Measurements from ENCODE around the gene SLC25A30.
A peak's percentile ranks its signal among the peaks of the same experiment; 100 is the strongest.
"Not testable (repeated sequence)": the region's sequence is repeated elsewhere in the genome, so short reads cannot be mapped to it uniquely, and the experiment has no call there.

Gene SLC25A30

DNA sequence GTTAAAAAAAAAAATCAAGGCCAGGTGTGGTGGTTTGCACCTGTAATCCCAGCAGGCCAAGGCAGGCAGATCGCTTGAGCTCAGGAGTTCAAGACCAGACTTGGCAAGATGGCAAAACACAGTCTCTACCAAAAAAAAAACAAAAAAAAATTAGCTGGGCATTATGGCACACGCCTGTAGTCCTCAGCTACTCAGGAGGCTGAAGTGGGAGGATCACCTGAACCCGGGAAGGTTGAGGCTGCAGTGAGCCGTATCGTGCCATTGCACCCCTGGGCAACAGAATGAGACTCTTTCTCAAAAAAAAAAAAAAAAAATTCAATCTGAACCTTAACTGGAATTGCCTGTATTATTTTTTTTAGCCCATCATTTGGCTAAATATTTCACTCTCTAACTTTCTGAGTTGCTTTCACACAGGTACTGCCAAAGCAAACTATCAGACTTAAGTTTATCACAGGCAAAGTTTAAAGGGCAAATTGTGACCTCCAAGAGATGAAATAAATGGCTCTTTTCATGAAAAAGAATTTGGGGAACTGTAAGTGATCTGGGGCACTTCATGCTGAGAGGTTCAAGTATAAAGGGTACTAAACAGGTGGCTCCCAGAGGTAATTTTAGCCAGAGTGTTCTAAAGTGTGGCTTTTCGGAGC, 14.7 kb upstream of the SLC25A30 start:
- H3K9ac ChIP-seq (ENCODE audit: low read depth in 1 of 2, low read length in 2 of 2), result no peak overlapping the region
- no peaks in the 10 kb centered on the region for H3K36me3 ChIP-seq (ENCODE audit: control insufficient read depth in 2 of 2, insufficient read depth in 2 of 2, low read length in 2 of 2)
- peaks cover 9% of the 10 kb centered on the region in 2 donors for H3K4me1 ChIP-seq (ENCODE audit: control insufficient read depth in 2 of 2, insufficient read depth in 2 of 2, low read length in 2 of 2)
- no peaks in the 10 kb centered on the region for H3K27me3 ChIP-seq (ENCODE audit: control insufficient read depth in 2 of 2, insufficient read depth in 2 of 2, low read length in 2 of 2)
- H3K27ac ChIP-seq (ENCODE audit: low read depth in 2 of 2, low read length in 2 of 2), result peak overlapping the region; percentile 23 to 29
- H3K4me3 ChIP-seq (ENCODE audit: low read length in 2 of 2), result no peak overlapping the region
- no peaks in the 10 kb centered on the region for H3K9me3 ChIP-seq (ENCODE audit: control insufficient read depth in 2 of 2, low read length in 2 of 2)

DNA sequence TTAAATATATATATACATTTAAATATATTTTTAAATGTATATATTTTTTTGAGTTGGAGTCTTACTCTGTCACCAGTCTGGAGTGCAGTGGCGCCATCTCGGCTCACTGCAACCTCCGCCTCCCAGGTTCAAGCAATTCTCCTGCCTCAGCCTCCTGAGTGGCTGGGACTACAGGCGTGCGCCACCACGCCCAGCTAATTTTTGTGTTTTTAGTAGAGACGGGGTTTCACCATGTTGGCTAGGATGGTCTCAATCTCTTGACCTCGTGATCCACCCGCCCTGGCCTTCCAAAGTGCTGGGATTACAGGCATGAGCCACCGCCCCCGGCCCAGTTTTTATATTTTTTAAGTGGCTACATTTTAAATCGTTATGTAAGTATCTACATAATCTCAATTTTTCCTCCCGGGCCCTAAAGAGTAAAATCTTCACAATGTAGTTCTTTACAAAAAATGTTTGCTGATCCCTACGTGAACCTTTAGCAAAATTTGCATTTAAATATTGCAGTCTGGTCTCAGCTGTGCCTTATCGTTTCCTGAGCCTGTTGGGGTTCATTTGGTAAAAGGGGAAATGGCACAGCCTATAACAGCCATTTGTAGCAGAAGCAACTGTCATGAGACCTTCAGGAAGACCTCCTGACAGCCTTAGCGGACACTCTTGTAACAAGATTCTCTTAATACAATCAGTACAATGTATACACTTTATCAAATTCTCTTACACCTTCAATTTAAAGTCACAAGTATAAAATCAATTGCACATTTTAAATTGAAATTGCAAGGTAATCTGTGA, 8.1 kb upstream of the SLC25A30 start:
- not testable (repeated sequence) for H3K27ac ChIP-seq (ENCODE audit: low read depth in 2 of 2, low read length in 2 of 2); H3K9ac ChIP-seq (ENCODE audit: low read depth in 1 of 2, low read length in 2 of 2); H3K27me3 ChIP-seq (ENCODE audit: control insufficient read depth in 2 of 2, insufficient read depth in 2 of 2, low read length in 2 of 2); H3K36me3 ChIP-seq (ENCODE audit: control insufficient read depth in 2 of 2, insufficient read depth in 2 of 2, low read length in 2 of 2); H3K4me3 ChIP-seq (ENCODE audit: low read length in 2 of 2); H3K4me1 ChIP-seq (ENCODE audit: control insufficient read depth in 2 of 2, insufficient read depth in 2 of 2, low read length in 2 of 2); H3K9me3 ChIP-seq (ENCODE audit: control insufficient read depth in 2 of 2, low read length in 2 of 2)

DNA sequence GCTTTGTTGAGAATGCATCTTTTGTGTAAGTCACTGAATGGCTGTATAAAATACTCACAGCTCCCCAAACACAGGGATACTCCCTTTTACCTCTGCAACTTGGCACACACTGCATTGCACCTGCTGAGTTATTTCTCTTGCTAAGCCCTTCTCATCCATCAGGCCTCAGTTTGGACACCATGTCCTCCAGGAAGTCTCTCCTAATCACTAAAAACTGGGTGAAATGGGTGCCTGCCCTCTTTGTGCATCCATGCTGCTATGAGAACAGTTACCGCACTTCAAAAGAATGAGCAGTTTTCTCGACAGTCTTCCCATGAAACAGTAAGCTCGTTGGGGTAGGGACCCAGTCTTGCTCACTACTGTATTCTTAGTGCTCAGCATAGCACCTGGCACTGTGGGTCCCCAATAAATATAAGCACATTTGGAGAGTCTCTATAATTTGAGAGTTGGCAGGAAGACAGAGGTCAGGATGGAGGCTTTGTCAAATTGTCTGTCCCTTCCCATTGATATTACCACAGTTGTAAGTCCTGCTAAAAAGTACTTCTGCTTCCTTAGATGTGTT, 4.6 kb upstream of the SLC25A30 start:
- Histone ChIP-seq H3K36me3 (ENCODE audit: control insufficient read depth in 2 of 2, insufficient read depth in 2 of 2, low read length in 2 of 2) (no peaks in the 10 kb centered on the region), H3K4me1 (ENCODE audit: control insufficient read depth in 2 of 2, insufficient read depth in 2 of 2, low read length in 2 of 2) (peaks cover 4 to 7% of the 10 kb centered on the region in 2 donors), H3K4me3 (ENCODE audit: low read length in 2 of 2) (no peak overlapping the region), H3K27ac (ENCODE audit: low read depth in 2 of 2, low read length in 2 of 2) (peak overlapping the region in 1 of 2 donors; percentile 32), H3K9me3 (ENCODE audit: control insufficient read depth in 2 of 2, low read length in 2 of 2) (no peaks in the 10 kb centered on the region), H3K9ac (ENCODE audit: low read depth in 1 of 2, low read length in 2 of 2) (peak overlapping the region in 1 of 2 donors; percentile 5), H3K27me3 (ENCODE audit: control insufficient read depth in 2 of 2, insufficient read depth in 2 of 2, low read length in 2 of 2) (no peaks in the 10 kb centered on the region)

DNA sequence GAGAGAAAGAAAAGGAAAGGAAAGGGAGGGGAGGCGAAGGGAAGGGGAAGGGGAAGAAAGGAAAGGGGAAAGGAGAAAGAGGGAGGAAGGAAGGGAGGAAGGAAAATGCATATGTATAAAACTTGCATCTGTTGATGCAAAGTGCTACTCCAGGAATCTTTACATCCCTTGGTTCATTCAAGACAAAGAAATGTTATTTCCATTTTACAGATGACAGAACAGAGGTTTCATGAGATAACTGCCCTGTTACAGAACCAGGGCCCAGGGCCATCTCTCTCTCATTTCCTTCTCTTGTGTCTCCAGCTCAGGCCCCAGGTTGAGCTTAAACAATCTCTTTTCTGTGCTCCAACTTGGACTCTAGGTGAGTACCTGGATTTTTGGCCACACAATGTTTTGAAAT, 1.8 kb upstream of the SLC25A30 start:
- Histone ChIP-seq H3K36me3 (ENCODE audit: control insufficient read depth in 2 of 2, insufficient read depth in 2 of 2, low read length in 2 of 2) (no peaks in the 10 kb centered on the region), H3K27me3 (ENCODE audit: control insufficient read depth in 2 of 2, insufficient read depth in 2 of 2, low read length in 2 of 2) (no peaks in the 10 kb centered on the region), H3K27ac (ENCODE audit: low read depth in 2 of 2, low read length in 2 of 2) (no peak overlapping the region), H3K4me3 (ENCODE audit: low read length in 2 of 2) (no peak overlapping the region), H3K4me1 (ENCODE audit: control insufficient read depth in 2 of 2, insufficient read depth in 2 of 2, low read length in 2 of 2) (peaks cover 12 to 18% of the 10 kb centered on the region in 2 donors), H3K9me3 (ENCODE audit: control insufficient read depth in 2 of 2, low read length in 2 of 2) (no peaks in the 10 kb centered on the region), H3K9ac (ENCODE audit: low read depth in 1 of 2, low read length in 2 of 2) (no peak overlapping the region)

DNA sequence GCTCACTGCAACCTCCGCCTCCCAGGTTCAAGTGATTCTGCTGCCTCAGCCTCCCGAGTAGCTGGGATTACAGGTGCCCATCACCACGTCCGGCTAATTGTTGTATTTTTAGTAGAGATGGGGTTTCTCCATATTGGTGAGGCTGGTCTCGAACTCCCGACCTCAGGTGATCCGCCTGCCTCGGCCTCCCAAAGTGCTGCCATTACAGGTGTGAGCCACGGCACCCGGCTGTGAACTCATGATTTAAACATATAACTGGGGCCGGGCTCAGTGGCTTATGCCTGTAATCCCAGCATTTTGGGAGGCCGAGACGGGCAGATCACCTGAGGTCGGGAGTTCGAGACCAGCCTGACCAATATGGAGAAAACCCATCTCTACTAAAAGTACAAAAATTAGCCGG, 1.2 kb upstream of the SLC25A30 start:
- not testable (repeated sequence) for H3K9ac ChIP-seq (ENCODE audit: low read depth in 1 of 2, low read length in 2 of 2); H3K27me3 ChIP-seq (ENCODE audit: control insufficient read depth in 2 of 2, insufficient read depth in 2 of 2, low read length in 2 of 2); H3K4me3 ChIP-seq (ENCODE audit: low read length in 2 of 2); H3K36me3 ChIP-seq (ENCODE audit: control insufficient read depth in 2 of 2, insufficient read depth in 2 of 2, low read length in 2 of 2); H3K27ac ChIP-seq (ENCODE audit: low read depth in 2 of 2, low read length in 2 of 2); H3K9me3 ChIP-seq (ENCODE audit: control insufficient read depth in 2 of 2, low read length in 2 of 2)
- H3K4me1 ChIP-seq (ENCODE audit: control insufficient read depth in 2 of 2, insufficient read depth in 2 of 2, low read length in 2 of 2), result peaks cover 12 to 20% of the 10 kb centered on the region in 2 donors

DNA sequence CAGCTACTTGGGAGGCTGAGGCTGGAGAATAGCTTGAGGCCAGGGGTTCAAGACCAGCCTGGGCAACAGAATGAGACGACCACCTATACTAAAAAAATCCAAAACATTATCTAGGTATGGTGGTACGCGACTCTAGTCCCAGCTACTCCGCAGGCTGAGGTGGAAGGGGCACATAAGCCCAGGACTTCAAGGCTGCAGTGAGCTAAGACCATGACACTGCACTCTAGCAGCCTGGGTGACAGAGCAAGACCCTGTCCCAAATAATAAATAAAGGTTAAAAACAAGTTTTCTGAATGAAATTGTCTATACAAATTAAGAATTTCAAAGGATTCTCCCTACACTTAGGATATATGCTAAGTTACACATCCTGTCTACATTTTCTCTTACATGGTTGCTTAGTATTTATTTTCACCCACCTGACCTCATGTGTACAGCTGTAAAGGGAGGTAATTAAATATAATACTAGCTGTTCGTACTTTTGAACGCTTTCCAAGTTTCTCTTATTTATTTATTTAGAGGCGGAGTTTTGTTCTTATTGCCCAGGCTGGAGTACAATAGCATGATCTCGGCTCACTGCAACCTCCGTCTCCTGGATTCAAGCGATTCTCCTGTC, 1.6 kb downstream of the SLC25A30 start:
- Histone ChIP-seq H3K9ac (ENCODE audit: low read depth in 1 of 2, low read length in 2 of 2) (peak overlapping the region; percentile 72 to 76), H3K27ac (ENCODE audit: low read depth in 2 of 2, low read length in 2 of 2) (peak overlapping the region; percentile 80 to 86), H3K9me3 (ENCODE audit: control insufficient read depth in 2 of 2, low read length in 2 of 2) (no peaks in the 10 kb centered on the region), H3K4me3 (ENCODE audit: low read length in 2 of 2) (peak overlapping the region; percentile 79 to 92), H3K27me3 (ENCODE audit: control insufficient read depth in 2 of 2, insufficient read depth in 2 of 2, low read length in 2 of 2) (no peaks in the 10 kb centered on the region), H3K36me3 (ENCODE audit: control insufficient read depth in 2 of 2, insufficient read depth in 2 of 2, low read length in 2 of 2) (no peaks in the 10 kb centered on the region), H3K4me1 (ENCODE audit: control insufficient read depth in 2 of 2, insufficient read depth in 2 of 2, low read length in 2 of 2) (peaks cover 8 to 14% of the 10 kb centered on the region in 2 donors)

DNA sequence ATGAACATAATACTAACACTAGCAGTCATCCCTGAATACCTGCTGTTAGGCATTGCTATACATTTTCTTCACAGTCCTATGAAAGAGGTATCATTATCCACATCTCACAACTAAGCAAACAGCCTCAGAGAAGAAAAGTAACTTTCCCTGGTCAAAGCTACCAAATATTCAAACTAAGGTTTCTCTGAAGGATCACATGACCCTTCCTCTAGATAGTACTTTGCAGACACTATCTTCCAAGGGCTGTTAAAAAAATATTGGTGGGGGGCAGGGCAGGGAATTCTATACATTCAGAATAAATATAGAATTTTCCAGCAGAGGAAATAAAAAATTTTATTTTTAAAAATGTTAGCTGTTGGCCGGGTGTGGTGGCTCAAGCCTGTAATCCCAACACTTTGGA, 3.1 kb downstream of the SLC25A30 start:
- peak overlapping the region; percentile 75 to 84 for H3K27ac ChIP-seq (ENCODE audit: low read depth in 2 of 2, low read length in 2 of 2)
- no peaks in the 10 kb centered on the region for H3K27me3 ChIP-seq (ENCODE audit: control insufficient read depth in 2 of 2, insufficient read depth in 2 of 2, low read length in 2 of 2)
- H3K9me3 ChIP-seq (ENCODE audit: control insufficient read depth in 2 of 2, low read length in 2 of 2), result no peaks in the 10 kb centered on the region
- peaks cover 8 to 14% of the 10 kb centered on the region in 2 donors for H3K4me1 ChIP-seq (ENCODE audit: control insufficient read depth in 2 of 2, insufficient read depth in 2 of 2, low read length in 2 of 2)
- peak overlapping the region; percentile 58 to 60 for H3K9ac ChIP-seq (ENCODE audit: low read depth in 1 of 2, low read length in 2 of 2)
- H3K4me3 ChIP-seq (ENCODE audit: low read length in 2 of 2), result peak overlapping the region; percentile 50 to 72
- H3K36me3 ChIP-seq (ENCODE audit: control insufficient read depth in 2 of 2, insufficient read depth in 2 of 2, low read length in 2 of 2), result peaks cover 6% of the 10 kb centered on the region in 2 donors

DNA sequence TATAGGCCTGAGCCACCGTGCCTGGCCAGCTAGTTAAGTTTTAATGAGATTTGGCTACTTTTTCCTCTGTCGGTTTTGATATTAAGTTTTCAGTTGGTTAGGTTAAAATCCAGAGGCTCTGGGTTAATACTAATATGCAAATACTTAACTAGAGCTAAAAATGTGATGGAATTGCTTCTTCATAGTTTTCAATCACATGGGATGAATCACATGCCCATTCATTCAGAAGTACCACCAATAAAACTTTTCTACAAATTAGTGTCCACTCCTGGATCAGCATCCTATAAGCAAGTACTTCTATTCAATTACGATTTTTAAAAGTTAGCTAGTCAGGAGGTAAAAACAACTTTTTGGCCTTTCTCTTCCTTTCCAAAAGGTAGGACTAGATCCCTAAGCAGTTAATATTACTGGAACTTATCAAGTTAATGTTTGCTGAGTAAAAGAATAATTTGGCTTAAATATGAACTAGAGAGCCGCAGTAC, 4.3 kb downstream of the SLC25A30 start:
- Histone ChIP-seq H3K36me3 (ENCODE audit: control insufficient read depth in 2 of 2, insufficient read depth in 2 of 2, low read length in 2 of 2) (peaks cover 11 to 12% of the 10 kb centered on the region in 2 donors), H3K27me3 (ENCODE audit: control insufficient read depth in 2 of 2, insufficient read depth in 2 of 2, low read length in 2 of 2) (no peaks in the 10 kb centered on the region), H3K9me3 (ENCODE audit: control insufficient read depth in 2 of 2, low read length in 2 of 2) (no peaks in the 10 kb centered on the region), H3K9ac (ENCODE audit: low read depth in 1 of 2, low read length in 2 of 2) (peak overlapping the region in 1 of 2 donors; percentile 58), H3K4me1 (ENCODE audit: control insufficient read depth in 2 of 2, insufficient read depth in 2 of 2, low read length in 2 of 2) (peaks cover 8 to 17% of the 10 kb centered on the region in 2 donors), H3K4me3 (ENCODE audit: low read length in 2 of 2) (peak overlapping the region; percentile 50 to 72), H3K27ac (ENCODE audit: low read depth in 2 of 2, low read length in 2 of 2) (peak overlapping the region; percentile 75 to 84)

DNA sequence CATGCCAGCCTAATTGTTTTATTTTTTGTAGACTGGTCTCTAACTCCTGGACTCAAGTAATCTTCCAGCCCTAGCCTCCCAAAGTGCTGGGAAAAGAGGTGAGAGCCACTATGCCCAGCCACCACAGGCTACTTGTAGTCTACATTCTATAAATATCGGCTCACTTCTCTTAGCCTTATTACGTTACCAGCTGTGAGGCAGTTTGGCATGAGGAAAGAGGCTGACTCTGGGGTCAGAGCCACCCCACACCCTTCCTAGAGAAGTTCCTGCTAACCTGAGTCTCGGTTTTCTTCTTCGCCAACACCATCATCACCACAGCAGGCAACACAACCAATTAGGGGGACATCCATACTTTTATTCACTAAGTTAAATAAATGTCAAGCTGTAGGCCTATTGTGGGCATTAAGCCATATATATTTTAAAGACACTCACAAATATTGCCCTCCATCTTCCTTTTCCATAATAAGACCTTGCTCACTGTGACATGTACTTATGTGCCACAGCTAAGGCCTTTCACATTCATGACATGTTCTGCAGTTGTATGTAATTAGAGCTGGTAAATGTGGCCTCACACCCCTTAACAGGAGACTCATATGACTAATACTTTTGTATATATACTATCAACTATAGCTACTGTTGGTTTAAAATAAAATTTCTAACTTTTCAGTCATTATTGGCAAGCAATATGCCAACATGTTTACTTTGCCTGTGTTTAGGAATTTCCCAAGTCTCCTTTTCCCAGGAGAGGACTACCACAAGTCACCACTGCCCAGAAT, 5.7 kb downstream of the SLC25A30 start:
- Histone ChIP-seq H3K4me3 (ENCODE audit: low read length in 2 of 2) (no peak overlapping the region), H3K27ac (ENCODE audit: low read depth in 2 of 2, low read length in 2 of 2) (no peak overlapping the region)

More for the DNA sequence above, 5.7 kb downstream of the SLC25A30 start:
- H3K36me3 ChIP-seq (ENCODE audit: control insufficient read depth in 2 of 2, insufficient read depth in 2 of 2, low read length in 2 of 2), result peaks cover 21 to 23% of the 10 kb centered on the region in 2 donors
- no peak overlapping the region for H3K9ac ChIP-seq (ENCODE audit: low read depth in 1 of 2, low read length in 2 of 2)
- H3K27me3 ChIP-seq (ENCODE audit: control insufficient read depth in 2 of 2, insufficient read depth in 2 of 2, low read length in 2 of 2), result no peaks in the 10 kb centered on the region
- H3K9me3 ChIP-seq (ENCODE audit: control insufficient read depth in 2 of 2, low read length in 2 of 2), result no peaks in the 10 kb centered on the region
- peaks cover 8 to 17% of the 10 kb centered on the region in 2 donors for H3K4me1 ChIP-seq (ENCODE audit: control insufficient read depth in 2 of 2, insufficient read depth in 2 of 2, low read length in 2 of 2)
